ENCODE results near the gene MALL.
"Not testable (repeated sequence)": the region's sequence is repeated elsewhere in the genome, so short reads cannot be mapped to it uniquely, and the experiment has no call there.

DNA sequence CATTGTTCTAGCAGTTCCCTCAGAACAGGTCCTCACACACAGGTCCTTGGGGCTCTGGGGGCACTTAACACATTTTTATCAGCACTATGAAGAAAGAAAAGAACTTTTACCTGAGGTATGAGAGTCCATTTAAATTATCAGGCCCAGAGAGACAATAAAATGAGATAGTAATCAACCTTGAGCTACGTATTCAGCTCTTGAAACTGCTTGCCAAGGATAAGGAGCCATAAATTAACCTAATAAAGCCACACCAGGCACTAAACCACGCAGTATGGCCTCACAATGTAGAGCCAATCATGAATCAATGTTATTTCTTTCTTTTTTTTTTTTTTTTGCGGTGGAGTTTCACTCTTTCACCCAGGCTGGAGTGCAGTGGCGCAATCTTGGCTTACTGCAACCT, 37.5 kb downstream of the MALL start:
- TF ChIP-seq, protein P1, sequence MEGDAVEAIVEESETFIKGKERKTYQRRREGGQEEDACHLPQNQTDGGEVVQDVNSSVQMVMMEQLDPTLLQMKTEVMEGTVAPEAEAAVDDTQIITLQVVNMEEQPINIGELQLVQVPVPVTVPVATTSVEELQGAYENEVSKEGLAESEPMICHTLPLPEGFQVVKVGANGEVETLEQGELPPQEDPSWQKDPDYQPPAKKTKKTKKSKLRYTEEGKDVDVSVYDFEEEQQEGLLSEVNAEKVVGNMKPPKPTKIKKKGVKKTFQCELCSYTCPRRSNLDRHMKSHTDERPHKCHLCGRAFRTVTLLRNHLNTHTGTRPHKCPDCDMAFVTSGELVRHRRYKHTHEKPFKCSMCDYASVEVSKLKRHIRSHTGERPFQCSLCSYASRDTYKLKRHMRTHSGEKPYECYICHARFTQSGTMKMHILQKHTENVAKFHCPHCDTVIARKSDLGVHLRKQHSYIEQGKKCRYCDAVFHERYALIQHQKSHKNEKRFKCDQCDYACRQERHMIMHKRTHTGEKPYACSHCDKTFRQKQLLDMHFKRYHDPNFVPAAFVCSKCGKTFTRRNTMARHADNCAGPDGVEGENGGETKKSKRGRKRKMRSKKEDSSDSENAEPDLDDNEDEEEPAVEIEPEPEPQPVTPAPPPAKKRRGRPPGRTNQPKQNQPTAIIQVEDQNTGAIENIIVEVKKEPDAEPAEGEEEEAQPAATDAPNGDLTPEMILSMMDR (CRISPR knock-in tag; IDR thresholded peaks at IDR 0.05): not testable (repeated sequence)
- not testable (repeated sequence) for TF ChIP-seq HNF4G (IDR thresholded peaks at IDR 0.05; ENCODE audit: borderline replicate concordance, low read depth, low read length); HNF4G (CRISPR knock-in tag; IDR thresholded peaks at IDR 0.05; ENCODE audit: borderline replicate concordance, low read depth)
